GM12878 (cell line): ENCODE measurements around the gene DOCK2. TPM values are rescaled to one million over a fixed set of nuclear protein-coding genes. Genes with fewer than 3 reads are reported as not detected.

Source experiments
- DPF2 ChIP-seq: fragments of 450-650 bp; IDR thresholded peaks from 2 replicates; pipeline ENCODE4 v1.6.1; 2017; ENCODE audit warnings: mild to moderate bottlenecking
- E2F4 ChIP-seq: IDR thresholded peaks from 2 replicates; pipeline ENCODE4 v1.6.1; 2012; ENCODE audit warnings: low read depth, low read length, improper control_type of control experiment
- EZH2 ChIP-seq: IDR thresholded peaks from 2 replicates; pipeline ENCODE4 v1.6.1; 2012; ENCODE audit warnings: low read depth, mild to moderate bottlenecking, control low read depth, inconsistent platforms, low read length, borderline replicate concordance; ENCODE audit not compliant: control insufficient read depth
- FOXK2 ChIP-seq: fragments of 450-650 bp; IDR thresholded peaks from 2 replicates; pipeline ENCODE4 v1.6.1; 2017; ENCODE audit warnings: mild to moderate bottlenecking, moderate library complexity
- LARP7 ChIP-seq: fragments of 450-650 bp; IDR thresholded peaks from 2 replicates; pipeline ENCODE4 v1.6.1; 2017; ENCODE audit warnings: mild to moderate bottlenecking
- MTA3 ChIP-seq: IDR thresholded peaks from 2 replicates; pipeline ENCODE4 v1.6.1; 2012; ENCODE audit warnings: low read length, inconsistent platforms, borderline replicate concordance
- NR2F1 ChIP-seq: fragments of 450-650 bp; conservative IDR thresholded peaks from 2 replicates; pipeline ENCODE4 v1.6.1; 2017; ENCODE audit warnings: mild to moderate bottlenecking
- RFX5 ChIP-seq: IDR thresholded peaks from 2 replicates; pipeline ENCODE4 v1.6.1; 2011; ENCODE audit warnings: low read depth, low read length, improper control_type of control experiment
- STAT3 ChIP-seq: IDR thresholded peaks from 2 replicates; pipeline ENCODE4 v1.6.1; 2011; ENCODE audit warnings: low read depth, low read length, improper control_type of control experiment
- SUPT20H ChIP-seq: IDR thresholded peaks from 2 replicates; pipeline ENCODE4 v1.6.1; 2011; ENCODE audit warnings: low read depth, mild to moderate bottlenecking, low read length, moderate library complexity, borderline replicate concordance; ENCODE audit not compliant: control insufficient read depth
- YBX1 ChIP-seq: fragments of 450-650 bp; IDR thresholded peaks from 2 replicates; pipeline ENCODE4 v1.6.1; 2016; ENCODE audit warnings: antibody characterized with exemption
- ZBED1 ChIP-seq: IDR thresholded peaks from 2 replicates; pipeline ENCODE4 v1.6.1; 2016; ENCODE audit warnings: borderline replicate concordance
- ZBTB4 ChIP-seq: fragments of 450-650 bp; formaldehyde crosslinking; IDR thresholded peaks from 2 replicates; pipeline ENCODE4 v1.4.0; 2022; ENCODE audit warnings: mild to moderate bottlenecking, moderate library complexity
- ZZZ3 ChIP-seq: IDR thresholded peaks from 2 replicates; pipeline ENCODE4 v1.6.1; 2011; ENCODE audit warnings: low read depth; ENCODE audit not compliant: control insufficient read depth, insufficient read length
- polyA plus RNA-seq, 11 experiments: library from polyadenylated mRNA; depleted of rRNA in 4 of 11; unstranded in 6 of 11; stranded (reverse) in 5 of 11; fragments of >200 nt; fragmentation: Nextera tagmentation in 4 of 11; fragmentation: Illumina TruSeq in 1 of 11; extraction: Ambion mirVana in 4 of 11; extraction: Trizol in 1 of 11; gene quantifications; 1 replicate in 1 of 11; 2 replicates in 10 of 11; pipeline versions ENCODE4 v1.2.1 to v1.2.3, GENCODE V29; 2011 to 2016; ENCODE audit warnings: inconsistent platforms in 2 of 11, missing spikeins in 2 of 11, low read depth in 1 of 11
- total RNA-seq, 4 experiments: library from RNA; depleted of rRNA in 3 of 4; stranded (reverse); fragments of >200 nt in 3 of 4; fragmentation: Illumina TruSeq in 1 of 4; extraction: Trizol in 1 of 4; gene quantifications; 2 replicates each; pipeline versions ENCODE4 v1.2.1 to v1.2.3, GENCODE V29; 2013 to 2021
- TF ChIP-seq, protein P1 (sequence below): IDR thresholded peaks from 2 replicates; pipeline ENCODE4 v1.6.1; 2012; ENCODE audit warnings: improper control_type of control experiment, low read depth, low read length; ENCODE audit not compliant: insufficient replicate concordance
- TF ChIP-seq, protein P2 (sequence below): fragments of 450-650 bp; IDR thresholded peaks from 2 replicates; pipeline ENCODE4 v1.6.1; 2017; ENCODE audit warnings: mild to moderate bottlenecking, moderate library complexity

DOCK2 gene
- total and polyA plus RNA-seq, 10 of the 15 experiments (the other 5 are each of a cell fraction or from before 2014, with no cell fraction given), result 34.2 to 192 (median 118) TPM

GRCh38 chr5:169656125-169656901 is 19.2 kb downstream of the DOCK2 start (continued):
- TF ChIP-seq RFX5 (no peak), SUPT20H (no peak), E2F4 (no peak), YBX1 (no peak), LARP7 (peak; percentile 29; the same call in 1 of the 2 replicates), STAT3 (no peak), DPF2 (peak; percentile 72), ZBED1 (peak; percentile 49; the same call in 1 of the 2 replicates), ZZZ3 (no peak), MTA3 (peak; percentile 61; the same call in 1 of the 2 replicates), FOXK2 (no peak), EZH2 (no peak), ZBTB4 (no peak), NR2F1 (no peak)
- TF ChIP-seq, protein P1, sequence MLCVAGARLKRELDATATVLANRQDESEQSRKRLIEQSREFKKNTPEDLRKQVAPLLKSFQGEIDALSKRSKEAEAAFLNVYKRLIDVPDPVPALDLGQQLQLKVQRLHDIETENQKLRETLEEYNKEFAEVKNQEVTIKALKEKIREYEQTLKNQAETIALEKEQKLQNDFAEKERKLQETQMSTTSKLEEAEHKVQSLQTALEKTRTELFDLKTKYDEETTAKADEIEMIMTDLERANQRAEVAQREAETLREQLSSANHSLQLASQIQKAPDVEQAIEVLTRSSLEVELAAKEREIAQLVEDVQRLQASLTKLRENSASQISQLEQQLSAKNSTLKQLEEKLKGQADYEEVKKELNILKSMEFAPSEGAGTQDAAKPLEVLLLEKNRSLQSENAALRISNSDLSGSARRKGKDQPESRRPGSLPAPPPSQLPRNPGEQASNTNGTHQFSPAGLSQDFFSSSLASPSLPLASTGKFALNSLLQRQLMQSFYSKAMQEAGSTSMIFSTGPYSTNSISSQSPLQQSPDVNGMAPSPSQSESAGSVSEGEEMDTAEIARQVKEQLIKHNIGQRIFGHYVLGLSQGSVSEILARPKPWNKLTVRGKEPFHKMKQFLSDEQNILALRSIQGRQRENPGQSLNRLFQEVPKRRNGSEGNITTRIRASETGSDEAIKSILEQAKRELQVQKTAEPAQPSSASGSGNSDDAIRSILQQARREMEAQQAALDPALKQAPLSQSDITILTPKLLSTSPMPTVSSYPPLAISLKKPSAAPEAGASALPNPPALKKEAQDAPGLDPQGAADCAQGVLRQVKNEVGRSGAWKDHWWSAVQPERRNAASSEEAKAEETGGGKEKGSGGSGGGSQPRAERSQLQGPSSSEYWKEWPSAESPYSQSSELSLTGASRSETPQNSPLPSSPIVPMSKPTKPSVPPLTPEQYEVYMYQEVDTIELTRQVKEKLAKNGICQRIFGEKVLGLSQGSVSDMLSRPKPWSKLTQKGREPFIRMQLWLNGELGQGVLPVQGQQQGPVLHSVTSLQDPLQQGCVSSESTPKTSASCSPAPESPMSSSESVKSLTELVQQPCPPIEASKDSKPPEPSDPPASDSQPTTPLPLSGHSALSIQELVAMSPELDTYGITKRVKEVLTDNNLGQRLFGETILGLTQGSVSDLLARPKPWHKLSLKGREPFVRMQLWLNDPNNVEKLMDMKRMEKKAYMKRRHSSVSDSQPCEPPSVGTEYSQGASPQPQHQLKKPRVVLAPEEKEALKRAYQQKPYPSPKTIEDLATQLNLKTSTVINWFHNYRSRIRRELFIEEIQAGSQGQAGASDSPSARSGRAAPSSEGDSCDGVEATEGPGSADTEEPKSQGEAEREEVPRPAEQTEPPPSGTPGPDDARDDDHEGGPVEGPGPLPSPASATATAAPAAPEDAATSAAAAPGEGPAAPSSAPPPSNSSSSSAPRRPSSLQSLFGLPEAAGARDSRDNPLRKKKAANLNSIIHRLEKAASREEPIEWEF, result no peak
- TF ChIP-seq, protein P2, sequence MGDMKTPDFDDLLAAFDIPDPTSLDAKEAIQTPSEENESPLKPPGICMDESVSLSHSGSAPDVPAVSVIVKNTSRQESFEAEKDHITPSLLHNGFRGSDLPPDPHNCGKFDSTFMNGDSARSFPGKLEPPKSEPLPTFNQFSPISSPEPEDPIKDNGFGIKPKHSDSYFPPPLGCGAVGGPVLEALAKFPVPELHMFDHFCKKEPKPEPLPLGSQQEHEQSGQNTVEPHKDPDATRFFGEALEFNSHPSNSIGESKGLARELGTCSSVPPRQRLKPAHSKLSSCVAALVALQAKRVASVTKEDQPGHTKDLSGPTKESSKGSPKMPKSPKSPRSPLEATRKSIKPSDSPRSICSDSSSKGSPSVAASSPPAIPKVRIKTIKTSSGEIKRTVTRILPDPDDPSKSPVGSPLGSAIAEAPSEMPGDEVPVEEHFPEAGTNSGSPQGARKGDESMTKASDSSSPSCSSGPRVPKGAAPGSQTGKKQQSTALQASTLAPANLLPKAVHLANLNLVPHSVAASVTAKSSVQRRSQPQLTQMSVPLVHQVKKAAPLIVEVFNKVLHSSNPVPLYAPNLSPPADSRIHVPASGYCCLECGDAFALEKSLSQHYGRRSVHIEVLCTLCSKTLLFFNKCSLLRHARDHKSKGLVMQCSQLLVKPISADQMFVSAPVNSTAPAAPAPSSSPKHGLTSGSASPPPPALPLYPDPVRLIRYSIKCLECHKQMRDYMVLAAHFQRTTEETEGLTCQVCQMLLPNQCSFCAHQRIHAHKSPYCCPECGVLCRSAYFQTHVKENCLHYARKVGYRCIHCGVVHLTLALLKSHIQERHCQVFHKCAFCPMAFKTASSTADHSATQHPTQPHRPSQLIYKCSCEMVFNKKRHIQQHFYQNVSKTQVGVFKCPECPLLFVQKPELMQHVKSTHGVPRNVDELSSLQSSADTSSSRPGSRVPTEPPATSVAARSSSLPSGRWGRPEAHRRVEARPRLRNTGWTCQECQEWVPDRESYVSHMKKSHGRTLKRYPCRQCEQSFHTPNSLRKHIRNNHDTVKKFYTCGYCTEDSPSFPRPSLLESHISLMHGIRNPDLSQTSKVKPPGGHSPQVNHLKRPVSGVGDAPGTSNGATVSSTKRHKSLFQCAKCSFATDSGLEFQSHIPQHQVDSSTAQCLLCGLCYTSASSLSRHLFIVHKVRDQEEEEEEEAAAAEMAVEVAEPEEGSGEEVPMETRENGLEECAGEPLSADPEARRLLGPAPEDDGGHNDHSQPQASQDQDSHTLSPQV, result no peak
